Uterus (tissue), 2 donors: ENCODE data around the gene FBXL5.

Experiments
- CTCF ChIP-seq, 4 experiments: fragments of 200-600 bp in 2 of 4; fragments of 450-650 bp in 2 of 4; sonication (generic) in 2 of 4; IDR thresholded peaks; one replicate each; pipeline ENCODE4 v1.5.1; 2016 to 2019; ENCODE audit warnings: antibody characterized with exemption in 4 of 4, mild to moderate bottlenecking in 2 of 4, moderate library complexity in 1 of 4
- POLR2A ChIP-seq, 2 donors: fragments of 450-650 bp; IDR thresholded peaks; one replicate each; pipeline ENCODE4 v1.6.1; 2016; ENCODE audit warnings: antibody characterized with exemption in 2 of 2, mild to moderate bottlenecking in 1 of 2, moderate library complexity in 1 of 2

GRCh38 chr4:15695240-15695699, 40.1 kb upstream of the FBXL5 start:
- TF ChIP-seq POLR2A (IDR thresholded peaks at IDR 0.05) = no peak
- no peak for TF ChIP-seq CTCF (IDR thresholded peaks at IDR 0.05)
